Prostate gland (tissue), 2 donors: ENCODE results near the gene TJP1. TPM values are rescaled to one million over a fixed set of nuclear protein-coding genes. Genes with fewer than 3 reads are reported as not detected.
"Not testable (repeated sequence)": the region's sequence is repeated elsewhere in the genome, so short reads cannot be mapped to it uniquely, and the experiment has no call there.

Source experiments
- DNase-seq: peaks from one replicate; pipeline ENCODE4 v3.0.0-alpha.2; 2019; ENCODE audit warnings: low spot score
- H3K27ac ChIP-seq, 2 donors: fragments of 200-600 bp; sonication (generic); 2 replicates each; pipeline ENCODE4 v1.5.1; 2017 to 2019
- H3K27me3 ChIP-seq: fragments of 200-600 bp; sonication (generic); replicated peaks from 2 replicates; pipeline ENCODE4 v1.5.1; 2019; ENCODE audit not compliant: insufficient read depth
- H3K36me3 ChIP-seq, 2 donors: fragments of 200-600 bp; sonication (generic); 1 replicate in 1 of 2; 2 replicates in 1 of 2; pipeline versions ENCODE4 v1.5.1 to v1.8.1; 2017 to 2019
- H3K4me1 ChIP-seq: fragments of 200-600 bp; sonication (generic); replicated peaks from 2 replicates; pipeline ENCODE4 v1.5.1; 2019
- H3K4me3 ChIP-seq, 2 donors: fragments of 200-600 bp; sonication (generic); 2 replicates each; pipeline ENCODE4 v1.5.1; 2017 to 2019
- H3K9me3 ChIP-seq: fragments of 200-600 bp; sonication (generic); 2 replicates; pipeline ENCODE4 v1.5.1; 2017
- POLR2A ChIP-seq: fragments of 450-650 bp; IDR thresholded peaks from one replicate; pipeline ENCODE4 v1.6.1; 2016; ENCODE audit warnings: antibody characterized with exemption, mild to moderate bottlenecking
- POLR2AphosphoS5 ChIP-seq: sonication (generic); formaldehyde crosslinking; IDR thresholded peaks from one replicate; pipeline ENCODE4 v1.6.1; 2017; ENCODE audit warnings: antibody characterized with exemption
- WGBS: methylation state at CpG from one replicate; pipeline ENCODE4 v1.1.5; 2018; 5-methylcytosine and 5-hydroxymethylcytosine counted together
- intact Hi-C: fragments of 100-400 bp; cut with DNase I; formaldehyde crosslinking; loops from one replicate; pipeline ENCODE4 v1.14.2; 2022
- total RNA-seq, 2 donors: library from RNA; depleted of rRNA; stranded (reverse); fragments of >200 nt; gene quantifications; one replicate each; pipeline ENCODE4 v1.1.0, GENCODE V29; 2016
- TF ChIP-seq, protein P1 (sequence below), 4 experiments: fragments of 200-600 bp in 2 of 4; fragments of 450-650 bp in 2 of 4; sonication (generic) in 2 of 4; IDR thresholded peaks; 1 replicate in 3 of 4; 2 replicates in 1 of 4; pipeline ENCODE4 v1.5.1; 2016 to 2019; ENCODE audit warnings: antibody characterized with exemption in 4 of 4, mild to moderate bottlenecking in 2 of 4, moderate library complexity in 2 of 4

Gene TJP1
- total RNA-seq, 2 donors from 2014 or later: 88.4 to 216 TPM

DNA sequence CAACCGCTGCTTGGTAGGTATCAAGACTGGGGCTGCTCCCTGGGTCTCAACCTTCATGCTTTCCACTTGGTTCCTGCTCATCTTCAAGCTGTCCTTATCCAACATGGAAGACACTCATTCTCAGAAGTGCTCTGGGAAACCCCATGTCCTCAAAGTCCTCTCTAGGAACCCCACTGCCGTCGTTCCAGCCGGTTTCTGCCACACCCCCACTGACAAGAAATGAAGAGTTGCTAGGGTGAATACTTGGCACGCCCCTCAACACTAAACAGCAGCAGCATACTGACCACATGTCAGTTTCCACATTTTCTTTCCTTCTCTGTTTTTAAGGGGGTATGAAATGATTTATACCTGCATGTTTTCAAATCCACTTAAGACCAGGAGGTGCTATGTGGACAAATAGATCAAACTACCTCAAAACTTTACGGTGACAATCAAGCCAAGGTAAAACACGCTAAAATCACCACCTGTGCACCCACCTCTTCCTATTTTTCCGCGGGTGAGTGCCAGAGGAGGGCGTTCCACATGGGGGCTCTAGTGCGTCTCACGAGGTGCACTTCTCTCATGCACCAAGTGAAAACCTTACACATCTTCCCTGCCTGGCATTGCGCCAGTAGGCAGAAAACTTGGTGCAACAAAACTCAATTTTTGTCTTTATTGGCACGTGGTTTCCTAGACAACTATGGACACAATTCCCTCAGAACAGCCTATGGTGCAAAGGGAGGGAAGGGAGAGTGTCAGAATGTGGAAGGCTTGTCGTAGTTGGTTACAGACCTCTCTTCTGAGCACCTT, 125.1 kb downstream of the TJP1 start:
- Histone ChIP-seq H3K4me3 (no peak overlapping the region), H3K27ac (no peak overlapping the region), H3K9me3 (no peaks in the 10 kb centered on the region), H3K4me1 (no peaks in the 10 kb centered on the region), H3K36me3 (no peaks in the 10 kb centered on the region), H3K27me3 (no peaks in the 10 kb centered on the region)
- intact Hi-C loops: no loop called here
- TF ChIP-seq POLR2AphosphoS5 (no peak), POLR2A (no peak)
- TF ChIP-seq, protein P1, sequence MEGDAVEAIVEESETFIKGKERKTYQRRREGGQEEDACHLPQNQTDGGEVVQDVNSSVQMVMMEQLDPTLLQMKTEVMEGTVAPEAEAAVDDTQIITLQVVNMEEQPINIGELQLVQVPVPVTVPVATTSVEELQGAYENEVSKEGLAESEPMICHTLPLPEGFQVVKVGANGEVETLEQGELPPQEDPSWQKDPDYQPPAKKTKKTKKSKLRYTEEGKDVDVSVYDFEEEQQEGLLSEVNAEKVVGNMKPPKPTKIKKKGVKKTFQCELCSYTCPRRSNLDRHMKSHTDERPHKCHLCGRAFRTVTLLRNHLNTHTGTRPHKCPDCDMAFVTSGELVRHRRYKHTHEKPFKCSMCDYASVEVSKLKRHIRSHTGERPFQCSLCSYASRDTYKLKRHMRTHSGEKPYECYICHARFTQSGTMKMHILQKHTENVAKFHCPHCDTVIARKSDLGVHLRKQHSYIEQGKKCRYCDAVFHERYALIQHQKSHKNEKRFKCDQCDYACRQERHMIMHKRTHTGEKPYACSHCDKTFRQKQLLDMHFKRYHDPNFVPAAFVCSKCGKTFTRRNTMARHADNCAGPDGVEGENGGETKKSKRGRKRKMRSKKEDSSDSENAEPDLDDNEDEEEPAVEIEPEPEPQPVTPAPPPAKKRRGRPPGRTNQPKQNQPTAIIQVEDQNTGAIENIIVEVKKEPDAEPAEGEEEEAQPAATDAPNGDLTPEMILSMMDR (IDR thresholded peaks at IDR 0.05): no peak
- WGBS: 88% methylated on average over 15 of the region's 15 CpGs
- no peak for DNase-seq

DNA sequence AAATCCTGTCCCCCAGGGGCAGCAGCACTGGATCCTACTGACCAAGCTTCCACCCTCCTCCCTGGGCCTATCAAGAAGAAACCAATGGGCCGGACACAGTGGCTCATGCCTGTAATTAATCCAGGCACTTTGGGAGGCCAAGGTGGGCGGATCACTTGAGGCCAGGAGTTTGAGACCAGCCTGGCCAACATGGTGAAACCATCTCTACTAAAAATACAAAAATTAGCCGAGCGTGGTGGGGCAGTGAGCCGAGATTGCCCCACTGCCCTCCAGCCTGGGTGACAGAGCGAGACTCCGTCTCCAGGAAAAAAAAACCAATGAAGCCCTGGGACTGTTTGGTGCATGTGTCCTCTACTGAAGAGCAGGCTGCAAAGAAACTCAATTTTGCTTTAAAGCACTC, 125.8 kb downstream of the TJP1 start:
- H3K4me1 ChIP-seq, H3K27me3 ChIP-seq, H3K4me3 ChIP-seq, H3K9me3 ChIP-seq, DNase-seq, intact Hi-C loops, H3K27ac ChIP-seq, H3K36me3 ChIP-seq: not testable (repeated sequence)
- 96% methylated on average over 7 of the region's 7 CpGs for WGBS

DNA sequence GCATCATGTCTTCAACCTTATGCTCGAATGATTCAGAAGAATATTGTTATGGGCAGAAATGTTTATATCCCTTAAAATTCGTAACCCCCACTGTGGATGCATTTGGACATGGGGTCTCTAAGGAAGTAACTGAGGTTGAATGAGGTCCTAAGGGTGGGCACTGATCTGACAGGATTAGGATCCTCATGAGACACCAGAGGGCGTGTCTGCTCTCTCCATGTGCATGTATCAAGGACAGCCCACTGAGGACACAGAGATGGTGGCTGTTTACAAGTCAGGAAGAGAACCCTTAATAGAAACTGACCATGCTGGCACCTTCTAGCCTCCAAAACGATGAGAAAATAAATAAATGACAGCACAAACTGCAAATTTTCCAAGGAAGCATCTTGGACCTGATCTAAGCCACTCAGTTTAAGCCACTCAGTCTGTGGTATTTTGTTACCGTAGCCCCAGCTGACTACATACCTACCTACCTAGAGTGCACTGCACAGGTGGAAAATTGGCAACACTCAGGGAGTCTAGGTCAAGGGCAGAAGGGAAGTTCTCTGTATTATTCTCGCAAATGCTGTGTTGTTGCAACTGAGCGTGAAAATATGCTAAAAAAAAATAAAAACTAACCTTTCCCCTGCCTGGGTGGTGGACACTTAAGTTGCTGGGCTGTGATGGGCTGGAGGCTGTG, 126.6 kb downstream of the TJP1 start:
- no peak for DNase-seq
- Histone ChIP-seq H3K9me3 (no peaks in the 10 kb centered on the region), H3K27ac (no peak overlapping the region), H3K4me1 (no peaks in the 10 kb centered on the region), H3K4me3 (no peak overlapping the region), H3K27me3 (no peaks in the 10 kb centered on the region), H3K36me3 (no peaks in the 10 kb centered on the region)
- WGBS: 86% methylated on average over 7 of the region's 7 CpGs
- TF ChIP-seq POLR2AphosphoS5: no peak
- TF ChIP-seq, protein P1 (IDR thresholded peaks at IDR 0.05): no peak
- TF ChIP-seq POLR2A: no peak
- intact Hi-C loops: no loop called here

DNA sequence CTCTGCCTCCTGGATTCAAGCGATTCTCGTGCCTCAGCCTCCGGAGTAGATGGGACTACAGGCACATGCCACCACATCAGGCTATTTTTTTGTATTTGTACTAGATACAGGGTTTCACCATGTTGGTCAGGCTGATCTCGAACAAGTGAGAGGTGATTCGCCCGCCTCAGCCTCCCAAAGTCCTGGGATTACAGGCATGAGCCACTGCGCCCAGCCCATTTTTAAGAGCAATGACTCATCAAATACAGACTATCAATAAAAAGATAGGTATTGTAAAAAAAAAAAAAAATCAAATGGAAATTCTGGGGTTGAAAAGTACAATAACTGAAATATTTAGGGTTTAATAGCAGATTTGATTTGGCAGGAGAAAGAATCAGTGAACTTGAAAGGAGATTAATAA, 129.0 kb downstream of the TJP1 start:
- Histone ChIP-seq H3K36me3 (no peaks in the 10 kb centered on the region), H3K27ac (no peak overlapping the region), H3K27me3 (no peaks in the 10 kb centered on the region), H3K9me3 (no peaks in the 10 kb centered on the region), H3K4me1 (no peaks in the 10 kb centered on the region), H3K4me3 (no peak overlapping the region)
- DNase-seq: no peak
- WGBS: 97% methylated on average over 7 of the region's 7 CpGs
- intact Hi-C loops: no loop called here
- TF ChIP-seq, protein P1 (IDR thresholded peaks at IDR 0.05): no peak
- TF ChIP-seq POLR2A (no peak), POLR2AphosphoS5 (no peak)

DNA sequence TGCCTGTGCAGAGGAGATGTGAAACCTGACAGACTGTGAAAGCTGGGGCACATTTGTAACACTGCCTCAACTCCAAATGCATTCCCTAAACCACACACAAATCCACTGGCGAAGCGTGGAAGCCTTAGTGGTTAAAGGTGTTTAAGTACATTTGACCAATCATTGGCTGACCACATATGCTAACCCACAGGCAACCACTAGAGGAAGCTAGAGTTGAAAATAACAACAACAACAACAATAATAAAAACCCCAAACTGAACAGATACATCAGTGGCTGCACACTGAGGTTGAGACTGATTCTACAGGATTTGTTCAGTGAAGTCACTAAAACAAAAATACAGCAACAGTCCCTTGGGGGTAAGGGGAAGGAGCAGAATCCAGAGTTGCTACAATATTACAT, 129.7 kb downstream of the TJP1 start:
- H3K4me1 ChIP-seq: no peaks in the 10 kb centered on the region
- WGBS: 44% methylated on average over 2 of the region's 2 CpGs
- no peaks in the 10 kb centered on the region for H3K36me3 ChIP-seq
- TF ChIP-seq, protein P1 (IDR thresholded peaks at IDR 0.05): no peak
- TF ChIP-seq POLR2AphosphoS5 (no peak), POLR2A (no peak)
- intact Hi-C loops: no loop called here
- no peak for DNase-seq
- H3K9me3 ChIP-seq: no peaks in the 10 kb centered on the region
- no peak overlapping the region for H3K27ac ChIP-seq
- no peak overlapping the region for H3K4me3 ChIP-seq
- no peaks in the 10 kb centered on the region for H3K27me3 ChIP-seq
